Kidney epithelial cell (primary cell): ENCODE data around the gene PPP5C. TPM values are rescaled to one million over a fixed set of nuclear protein-coding genes. Genes with fewer than 3 reads are reported as not detected.

ENCODE experiments used
- DNase-seq: peaks from one replicate; pipeline ENCODE4 v3.0.0-alpha.2; 2010; ENCODE audit warnings: low read depth
- H3K27me3 ChIP-seq: 2 replicates; pipeline ENCODE4 v1.6.0; 2011; ENCODE audit warnings: low read length; ENCODE audit not compliant: control insufficient read depth, insufficient read depth
- H3K36me3 ChIP-seq: 2 replicates; pipeline ENCODE4 v1.5.1; 2011; ENCODE audit warnings: low read length; ENCODE audit not compliant: control insufficient read depth, insufficient read depth
- H3K4me3 ChIP-seq: 2 replicates; pipeline ENCODE4 v1.5.1; 2011; ENCODE audit warnings: low read depth, mild to moderate bottlenecking, control low read depth, low read length
- total RNA-seq: library from RNA; depleted of rRNA; stranded (reverse); fragments of >200 nt; gene quantifications from 2 replicates; pipeline ENCODE4 v1.2.3, GENCODE V29; 2015
- TF ChIP-seq, protein P1 (sequence below): IDR thresholded peaks from 2 replicates; pipeline ENCODE4 v1.5.1; 2011; ENCODE audit warnings: mild to moderate bottlenecking, moderate library complexity, low read length, control low read depth, inconsistent platforms; ENCODE audit not compliant: insufficient read depth, poor library complexity, severe bottlenecking

PPP5C gene
- total RNA-seq, 1 donor from 2014 or later, result 68.2 TPM

DNA sequence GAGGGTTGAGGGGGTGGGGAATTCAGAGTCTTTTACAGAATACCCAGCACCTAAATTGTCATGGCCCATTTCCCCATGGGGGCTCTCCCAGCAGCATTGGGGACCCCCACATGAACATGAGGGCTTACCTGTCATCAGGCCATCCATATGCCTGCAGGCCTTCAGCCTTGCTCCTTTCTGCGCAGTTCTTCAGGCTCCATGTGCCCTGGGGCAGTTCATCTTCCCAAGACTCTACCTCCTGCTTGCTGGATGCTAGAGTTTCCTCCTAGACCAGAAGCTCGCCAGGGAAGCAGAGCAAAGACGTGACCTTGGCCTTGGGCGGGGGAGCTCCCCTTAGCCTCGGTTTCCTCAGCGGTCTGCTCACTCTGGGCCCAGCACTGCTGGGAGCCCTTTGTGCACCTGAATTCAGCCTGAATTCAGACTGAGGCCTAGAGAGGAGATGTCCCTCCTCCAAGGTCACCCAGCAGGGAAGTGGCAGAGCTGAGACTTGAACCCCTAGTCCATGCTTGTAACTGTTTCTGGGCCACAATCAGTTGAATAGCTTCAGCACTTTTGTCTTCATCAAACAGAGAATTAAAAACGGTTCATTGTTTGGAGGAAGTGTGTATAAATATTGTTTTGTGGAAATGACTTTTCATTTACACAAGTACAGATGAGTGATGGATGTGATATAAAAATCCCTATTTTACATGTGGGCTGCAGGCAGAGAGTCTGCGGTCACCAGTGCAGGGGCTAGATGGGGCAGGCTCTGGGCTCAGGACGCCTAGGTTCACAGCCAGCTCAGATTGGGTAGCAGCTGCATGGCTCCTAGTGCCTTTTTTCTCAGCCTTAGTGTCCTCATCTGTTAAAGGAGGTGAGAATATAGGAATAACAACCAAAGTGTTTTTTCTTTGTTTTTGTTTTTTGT, 9.5 kb downstream of the PPP5C start:
- DNase-seq, result no peak
- TF ChIP-seq, protein P1, sequence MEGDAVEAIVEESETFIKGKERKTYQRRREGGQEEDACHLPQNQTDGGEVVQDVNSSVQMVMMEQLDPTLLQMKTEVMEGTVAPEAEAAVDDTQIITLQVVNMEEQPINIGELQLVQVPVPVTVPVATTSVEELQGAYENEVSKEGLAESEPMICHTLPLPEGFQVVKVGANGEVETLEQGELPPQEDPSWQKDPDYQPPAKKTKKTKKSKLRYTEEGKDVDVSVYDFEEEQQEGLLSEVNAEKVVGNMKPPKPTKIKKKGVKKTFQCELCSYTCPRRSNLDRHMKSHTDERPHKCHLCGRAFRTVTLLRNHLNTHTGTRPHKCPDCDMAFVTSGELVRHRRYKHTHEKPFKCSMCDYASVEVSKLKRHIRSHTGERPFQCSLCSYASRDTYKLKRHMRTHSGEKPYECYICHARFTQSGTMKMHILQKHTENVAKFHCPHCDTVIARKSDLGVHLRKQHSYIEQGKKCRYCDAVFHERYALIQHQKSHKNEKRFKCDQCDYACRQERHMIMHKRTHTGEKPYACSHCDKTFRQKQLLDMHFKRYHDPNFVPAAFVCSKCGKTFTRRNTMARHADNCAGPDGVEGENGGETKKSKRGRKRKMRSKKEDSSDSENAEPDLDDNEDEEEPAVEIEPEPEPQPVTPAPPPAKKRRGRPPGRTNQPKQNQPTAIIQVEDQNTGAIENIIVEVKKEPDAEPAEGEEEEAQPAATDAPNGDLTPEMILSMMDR, result no peak
- Histone ChIP-seq H3K27me3 (no peaks in the 10 kb centered on the region), H3K36me3 (no peaks in the 10 kb centered on the region), H3K4me3 (no peak overlapping the region)

DNA sequence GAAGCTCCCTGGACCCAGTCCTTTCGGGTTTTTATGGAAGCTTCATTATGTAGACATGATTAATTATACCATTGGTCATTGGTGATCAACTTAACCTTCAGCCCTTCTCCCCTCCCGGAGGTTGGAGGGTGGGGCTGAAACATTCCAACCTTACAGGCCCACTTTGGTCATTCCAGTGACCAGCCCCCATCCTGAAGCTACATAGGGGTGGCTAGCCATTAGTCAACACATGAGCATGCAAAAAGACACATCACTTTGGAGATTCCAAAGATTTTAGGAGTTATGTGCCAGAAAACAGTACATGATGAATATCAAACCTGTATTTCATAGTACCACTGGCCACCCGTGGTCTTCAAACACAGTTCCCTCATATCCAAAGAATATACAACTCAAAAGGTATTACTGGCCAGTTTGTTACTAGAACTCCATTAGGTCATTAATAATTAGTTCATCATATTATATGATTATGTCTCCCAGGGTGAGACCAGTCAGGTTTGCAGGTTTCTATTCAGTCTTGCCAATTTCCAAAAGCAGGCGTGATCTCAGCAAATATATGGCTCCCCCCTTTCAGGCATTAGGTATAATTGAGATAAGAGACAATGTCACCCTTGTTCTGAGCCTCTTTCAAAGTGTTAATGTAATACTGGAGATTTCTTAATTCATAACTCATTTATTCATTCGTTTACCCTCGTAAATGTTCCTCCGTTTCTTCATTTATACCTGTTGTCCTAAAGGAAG, 11.1 kb downstream of the PPP5C start:
- H3K4me3 ChIP-seq, result no peak overlapping the region
- TF ChIP-seq, protein P1, result no peak
- no peaks in the 10 kb centered on the region for H3K36me3 ChIP-seq
- DNase-seq, result no peak
- H3K27me3 ChIP-seq, result no peaks in the 10 kb centered on the region

DNA sequence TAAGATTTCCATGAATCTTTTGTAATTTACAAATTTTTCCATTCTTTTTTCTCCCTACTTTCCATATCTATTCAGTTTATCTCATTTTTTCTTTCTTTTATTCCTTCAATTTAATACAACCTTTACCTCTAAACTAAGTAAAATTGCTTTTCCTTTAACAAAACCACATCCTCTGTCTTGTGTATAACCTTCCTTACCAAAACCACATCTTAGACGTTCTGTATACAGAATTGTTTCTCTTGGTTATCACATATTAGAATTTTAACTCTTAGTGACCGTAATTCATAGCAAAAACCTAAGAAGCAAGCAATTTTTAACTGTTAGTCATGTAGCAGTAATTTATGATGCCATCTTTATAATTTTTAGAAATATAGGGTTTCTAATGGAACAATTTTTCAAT, 15.0 kb downstream of the PPP5C start:
- TF ChIP-seq, protein P1, result no peak
- Histone ChIP-seq H3K36me3 (no peaks in the 10 kb centered on the region), H3K27me3 (no peaks in the 10 kb centered on the region), H3K4me3 (no peak overlapping the region)
- no peak for DNase-seq

DNA sequence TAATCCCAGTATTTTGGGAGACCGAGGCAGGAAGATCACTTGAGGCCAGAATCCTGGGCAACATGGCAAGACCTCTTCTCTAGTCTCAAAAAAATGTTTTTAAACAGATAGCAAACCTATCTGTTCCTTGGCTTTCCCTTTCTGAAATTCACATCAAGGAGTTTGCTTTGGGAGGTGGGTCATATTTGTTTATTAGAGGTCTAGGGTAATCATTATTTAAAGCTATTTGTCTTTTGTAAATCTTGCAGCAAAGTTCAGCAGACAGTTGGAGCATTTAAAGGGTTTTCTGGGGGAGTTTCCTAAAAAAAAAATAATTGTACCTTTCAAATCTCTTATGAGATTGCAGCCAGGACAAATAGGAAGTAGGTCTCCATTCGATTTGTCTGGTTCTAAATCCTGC, 17.5 kb downstream of the PPP5C start:
- H3K4me3 ChIP-seq, result no peak overlapping the region
- DNase-seq, result no peak
- no peaks in the 10 kb centered on the region for H3K36me3 ChIP-seq
- TF ChIP-seq, protein P1, result no peak
- no peaks in the 10 kb centered on the region for H3K27me3 ChIP-seq

DNA sequence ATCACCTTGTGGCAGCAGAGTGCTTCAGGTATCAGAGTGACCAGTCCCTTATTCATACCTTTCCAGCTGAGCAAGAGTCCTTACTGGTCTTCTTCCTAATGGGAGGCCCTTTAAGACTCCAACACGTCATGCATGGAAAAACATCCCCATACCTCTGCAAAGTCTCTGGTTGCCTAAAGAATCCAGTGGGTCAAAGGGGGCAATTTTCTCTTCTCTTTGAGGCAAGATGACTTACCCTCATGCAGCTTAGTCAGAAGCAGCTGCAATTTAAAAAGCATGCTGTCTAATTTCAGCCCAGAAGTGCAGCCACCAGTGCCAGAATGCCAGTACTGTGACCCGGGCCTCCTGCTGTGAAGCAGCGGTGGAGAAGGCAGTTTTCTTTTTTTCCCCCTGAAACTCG, 18.7 kb downstream of the PPP5C start:
- no peaks in the 10 kb centered on the region for H3K36me3 ChIP-seq
- no peak for DNase-seq
- TF ChIP-seq, protein P1, result no peak
- no peak overlapping the region for H3K4me3 ChIP-seq
- H3K27me3 ChIP-seq, result no peaks in the 10 kb centered on the region
